HG03159 (cell line): Measurements from ENCODE around the gene MON2.
"Not testable (repeated sequence)": the region's sequence is repeated elsewhere in the genome, so short reads cannot be mapped to it uniquely, and the experiment has no call there.

Experiments
- ATAC-seq: cut with Tn5 transposase; IDR thresholded peaks from one replicate; pipeline ENCODE4 v1.9.1; 2021; ENCODE audit warnings: mild to moderate bottlenecking, moderate library complexity; ENCODE audit not compliant: unreplicated experiment

The MON2 gene, protein sequence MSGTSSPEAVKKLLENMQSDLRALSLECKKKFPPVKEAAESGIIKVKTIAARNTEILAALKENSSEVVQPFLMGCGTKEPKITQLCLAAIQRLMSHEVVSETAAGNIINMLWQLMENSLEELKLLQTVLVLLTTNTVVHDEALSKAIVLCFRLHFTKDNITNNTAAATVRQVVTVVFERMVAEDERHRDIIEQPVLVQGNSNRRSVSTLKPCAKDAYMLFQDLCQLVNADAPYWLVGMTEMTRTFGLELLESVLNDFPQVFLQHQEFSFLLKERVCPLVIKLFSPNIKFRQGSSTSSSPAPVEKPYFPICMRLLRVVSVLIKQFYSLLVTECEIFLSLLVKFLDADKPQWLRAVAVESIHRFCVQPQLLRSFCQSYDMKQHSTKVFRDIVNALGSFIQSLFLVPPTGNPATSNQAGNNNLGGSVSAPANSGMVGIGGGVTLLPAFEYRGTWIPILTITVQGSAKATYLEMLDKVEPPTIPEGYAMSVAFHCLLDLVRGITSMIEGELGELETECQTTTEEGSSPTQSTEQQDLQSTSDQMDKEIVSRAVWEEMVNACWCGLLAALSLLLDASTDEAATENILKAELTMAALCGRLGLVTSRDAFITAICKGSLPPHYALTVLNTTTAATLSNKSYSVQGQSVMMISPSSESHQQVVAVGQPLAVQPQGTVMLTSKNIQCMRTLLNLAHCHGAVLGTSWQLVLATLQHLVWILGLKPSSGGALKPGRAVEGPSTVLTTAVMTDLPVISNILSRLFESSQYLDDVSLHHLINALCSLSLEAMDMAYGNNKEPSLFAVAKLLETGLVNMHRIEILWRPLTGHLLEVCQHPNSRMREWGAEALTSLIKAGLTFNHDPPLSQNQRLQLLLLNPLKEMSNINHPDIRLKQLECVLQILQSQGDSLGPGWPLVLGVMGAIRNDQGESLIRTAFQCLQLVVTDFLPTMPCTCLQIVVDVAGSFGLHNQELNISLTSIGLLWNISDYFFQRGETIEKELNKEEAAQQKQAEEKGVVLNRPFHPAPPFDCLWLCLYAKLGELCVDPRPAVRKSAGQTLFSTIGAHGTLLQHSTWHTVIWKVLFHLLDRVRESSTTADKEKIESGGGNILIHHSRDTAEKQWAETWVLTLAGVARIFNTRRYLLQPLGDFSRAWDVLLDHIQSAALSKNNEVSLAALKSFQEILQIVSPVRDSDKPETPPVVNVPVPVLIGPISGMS (N-terminal part only)

DNA sequence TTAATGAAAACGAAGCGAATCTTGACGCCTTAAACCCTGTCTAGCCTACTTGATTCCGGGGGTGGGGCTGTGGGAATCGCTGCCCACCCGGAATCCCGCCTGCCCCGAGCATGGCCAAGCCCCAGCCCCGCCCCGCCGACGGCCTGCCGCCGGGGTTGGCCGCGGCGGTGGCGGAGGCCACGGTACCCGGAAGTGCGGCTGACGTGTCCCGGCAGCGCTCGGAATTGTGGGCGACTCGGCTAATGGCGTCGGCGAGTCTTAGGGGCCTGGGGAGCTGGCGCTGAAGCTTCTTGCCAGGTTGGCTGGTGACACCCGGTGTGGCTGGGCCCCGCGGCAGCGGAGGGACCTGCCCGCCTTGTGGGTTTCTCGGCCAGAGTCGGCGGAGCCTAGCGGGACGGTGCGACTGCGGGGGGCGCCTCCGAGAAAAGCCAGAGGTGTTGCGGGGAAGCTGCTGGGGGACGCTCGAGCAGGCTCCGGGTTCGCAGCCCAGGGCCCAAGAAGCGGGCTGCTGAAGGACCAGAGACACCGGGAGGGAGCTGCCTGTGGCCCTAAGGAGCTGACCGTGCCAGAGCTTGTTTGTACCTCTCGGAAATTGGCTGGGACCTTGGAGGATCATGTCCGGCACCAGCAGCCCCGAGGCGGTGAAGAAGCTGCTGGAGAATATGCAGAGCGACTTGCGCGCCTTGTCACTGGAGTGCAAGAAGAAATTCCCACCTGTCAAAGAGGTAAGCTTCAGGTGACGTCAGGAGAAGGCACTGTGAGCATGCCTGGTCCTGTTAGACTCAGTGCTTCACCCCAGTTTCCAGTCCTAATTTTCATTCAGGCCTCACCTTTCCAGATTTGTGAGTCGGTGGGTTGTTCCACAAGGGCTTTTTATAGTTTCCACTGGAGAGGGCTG lies at the start of gene MON2:
Gene MON2 (plus strand): TSS at position 233 of the 898 bp plus-strand sequence. CDS start 382 bp downstream, at position 615.
- ATAC-seq: peak; percentile 97

DNA sequence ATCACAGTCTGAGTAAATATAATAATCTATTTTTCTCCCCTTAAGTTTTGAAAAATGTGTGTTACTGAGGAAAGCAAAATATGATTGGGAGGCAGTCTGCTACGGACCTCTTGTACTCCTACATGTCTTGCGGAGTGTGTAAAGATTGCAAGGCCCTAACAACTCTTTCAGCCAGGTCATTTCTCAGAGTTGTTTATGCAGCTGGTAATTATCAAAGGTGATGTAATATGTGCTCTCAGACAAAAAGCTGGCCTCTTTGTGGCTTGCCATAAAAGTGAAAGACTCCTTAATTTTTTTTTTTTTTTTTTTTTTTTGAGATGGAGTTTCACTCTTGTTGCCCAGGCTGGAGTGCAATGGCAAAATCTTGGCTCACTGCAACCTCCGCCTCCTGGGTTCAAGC lies 40.5 kb upstream of the MON2 start:
- ATAC-seq: no peak

DNA sequence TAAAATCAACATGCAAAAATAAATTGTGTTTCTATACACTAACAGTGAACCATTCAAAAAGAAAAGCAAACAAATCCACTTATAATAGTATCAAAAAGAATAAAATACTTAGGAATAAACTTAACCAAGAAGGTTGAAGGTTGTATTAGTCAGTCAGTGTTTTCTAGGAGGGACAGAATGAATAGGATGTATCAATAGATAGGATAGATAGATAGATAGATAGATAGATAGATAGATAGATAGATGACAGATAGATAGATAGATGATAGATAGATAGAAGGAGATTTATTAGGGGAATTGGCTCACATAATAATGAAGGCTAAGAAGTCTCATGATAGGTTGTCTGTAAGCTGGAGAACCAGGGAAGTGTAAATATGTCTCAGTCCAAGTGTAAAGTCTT lies 37.2 kb upstream of the MON2 start:
- no peak for ATAC-seq

DNA sequence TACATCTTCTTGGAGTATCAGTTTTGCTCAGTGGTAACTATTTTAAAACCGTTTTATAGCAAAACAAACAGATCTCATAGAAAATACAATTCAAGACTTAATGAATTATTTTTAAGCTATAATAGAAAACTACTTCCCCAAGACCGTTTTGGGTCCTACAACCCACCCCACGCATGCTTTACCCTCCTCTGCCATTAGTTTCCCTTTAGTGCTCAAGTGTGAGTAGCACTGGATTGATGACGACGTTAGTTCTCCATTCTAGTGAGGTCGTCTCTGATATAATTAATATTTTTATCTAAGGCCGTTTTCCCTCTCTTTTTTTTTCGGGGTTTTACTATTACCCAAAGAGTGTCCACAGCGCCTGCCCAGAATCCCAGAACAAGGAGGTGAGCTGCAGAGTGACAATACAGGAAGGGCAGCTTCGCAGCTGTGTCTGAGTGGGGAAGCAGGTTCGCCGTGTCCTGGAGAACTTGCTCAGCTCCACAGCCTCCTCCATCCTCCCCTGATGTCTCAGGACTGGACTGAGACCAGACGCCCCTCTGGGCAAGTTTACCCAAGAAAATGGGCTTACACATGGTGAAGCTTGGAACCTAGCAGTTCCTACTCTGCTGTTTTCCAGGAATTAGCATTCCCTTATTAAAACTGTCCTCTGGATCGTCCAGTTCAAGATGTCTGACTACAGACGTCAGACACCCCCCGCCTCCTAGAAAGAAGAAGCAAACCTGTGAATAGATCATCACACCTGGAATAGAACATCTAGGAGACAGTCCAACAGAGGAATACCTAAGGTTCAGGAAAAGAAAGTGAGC lies 31.9 kb upstream of the MON2 start:
- ATAC-seq: no peak

DNA sequence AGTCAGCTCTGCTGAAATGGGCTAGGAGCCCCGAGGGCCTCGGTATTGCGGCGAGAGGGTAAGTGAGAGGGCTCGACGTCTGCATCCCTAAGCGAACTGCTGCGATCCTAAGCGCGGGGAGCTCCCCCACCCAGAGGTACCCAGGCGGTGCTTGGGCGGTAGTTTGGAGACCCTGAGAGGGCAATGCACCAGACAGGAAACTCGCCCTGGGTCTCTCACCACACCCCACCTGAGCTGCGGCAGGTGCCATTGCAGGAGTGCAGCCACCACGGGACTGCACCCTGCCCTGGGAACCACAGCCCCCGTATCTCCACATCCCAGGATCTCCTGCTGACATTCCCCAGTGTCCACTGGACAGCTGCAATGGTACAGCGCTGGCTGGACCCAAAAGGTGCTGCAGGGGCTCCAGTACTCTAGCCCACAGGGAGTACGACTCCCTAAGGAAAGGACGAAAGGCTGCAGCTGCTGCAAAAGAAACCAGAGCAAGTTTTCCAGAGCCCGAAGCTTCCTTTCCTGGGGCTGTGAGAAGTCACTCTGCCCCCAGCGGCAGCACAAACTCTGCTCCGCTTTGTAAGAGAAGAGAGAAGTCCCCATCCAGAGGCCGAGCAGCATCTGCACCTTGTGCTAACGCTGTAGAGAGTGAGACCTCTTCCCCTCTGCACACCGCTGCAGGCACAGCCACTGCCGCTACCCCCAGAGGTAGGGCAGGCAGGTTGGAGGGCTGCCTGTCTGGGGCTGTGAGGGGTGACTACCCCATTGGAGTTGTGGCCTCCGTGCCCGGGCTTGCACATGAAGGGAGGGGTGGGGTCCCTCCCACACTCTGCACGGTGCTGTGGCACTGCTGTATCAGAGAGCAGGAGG lies 31.1 kb upstream of the MON2 start:
- peak; percentile 74 for ATAC-seq

DNA sequence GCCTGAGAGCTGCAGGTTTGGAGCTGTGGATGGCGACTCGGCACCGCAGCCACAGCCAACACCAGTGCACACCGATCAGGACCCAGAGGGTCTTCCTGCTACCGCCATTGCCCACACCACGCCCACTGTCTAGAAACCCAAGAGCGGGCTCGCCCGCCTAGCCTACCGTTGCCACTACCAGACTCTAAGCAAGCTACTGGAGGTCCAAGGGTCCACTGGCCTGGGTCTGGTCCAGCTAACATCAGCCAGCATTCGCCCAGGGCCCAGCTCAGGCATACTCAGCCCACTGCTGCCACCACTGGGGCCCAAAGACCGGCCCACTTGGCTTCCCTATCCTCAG lies 30.5 kb upstream of the MON2 start:
- ATAC-seq: no peak

DNA sequence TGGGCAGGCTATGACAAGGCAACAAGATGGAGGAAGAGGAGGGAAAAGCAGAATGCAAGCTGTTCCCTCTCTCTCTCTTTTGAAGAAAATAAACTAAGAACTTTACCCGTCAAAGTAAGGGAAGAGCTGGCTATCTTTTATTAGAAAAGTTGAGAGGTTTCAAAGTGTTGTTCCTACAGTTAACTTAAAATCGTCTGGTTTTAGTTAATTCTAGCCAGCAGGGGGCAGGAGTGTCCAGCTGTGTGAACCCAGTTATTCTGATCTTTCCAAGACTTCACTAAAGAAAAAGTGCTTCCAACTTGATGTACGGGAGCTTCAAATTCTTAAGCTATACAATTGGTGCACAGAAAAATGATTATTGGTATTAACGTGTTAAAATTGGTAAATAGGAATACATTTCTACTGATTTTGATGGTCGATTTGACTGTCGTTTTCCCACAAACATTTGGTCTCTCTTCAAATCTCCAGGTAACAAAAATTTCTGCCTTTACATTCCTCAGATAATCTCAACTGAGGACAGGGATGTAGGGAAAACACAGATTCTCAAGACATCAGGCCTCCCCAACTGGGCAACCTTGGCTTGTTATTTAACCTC lies 28.4 kb upstream of the MON2 start:
- no peak for ATAC-seq

DNA sequence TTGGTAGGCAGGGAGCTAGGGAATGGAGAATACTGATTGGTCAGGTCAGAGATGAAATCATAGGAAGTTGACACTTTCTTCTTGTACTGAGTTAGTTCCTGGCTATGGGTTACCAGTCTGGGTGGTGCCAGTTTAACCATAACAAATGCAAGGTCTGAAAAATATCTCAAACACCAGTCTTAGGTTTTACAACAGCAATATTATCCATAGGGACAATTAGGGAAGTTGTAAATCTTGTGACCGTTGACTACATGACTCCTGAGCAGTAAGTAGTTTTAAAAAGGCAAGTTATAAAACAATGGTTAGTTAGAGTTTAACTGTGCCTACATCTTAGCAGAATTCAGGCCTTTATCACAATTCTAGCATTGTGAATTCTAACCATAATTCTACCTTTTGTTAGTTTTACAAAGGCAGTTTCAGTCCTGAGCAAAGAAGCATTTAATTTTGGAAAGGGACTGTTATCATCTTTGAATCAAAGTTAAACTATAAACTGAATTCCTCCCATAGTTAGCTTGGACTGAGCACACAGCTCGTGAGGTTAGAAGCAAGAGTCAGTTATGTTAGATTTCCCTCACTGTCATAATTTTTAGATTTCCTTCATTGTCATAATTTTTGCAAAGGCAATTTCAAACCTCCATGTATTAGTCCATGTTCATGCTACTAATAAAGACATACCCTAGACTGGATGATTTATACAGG lies 19.7 kb upstream of the MON2 start:
- ATAC-seq: no peak

DNA sequence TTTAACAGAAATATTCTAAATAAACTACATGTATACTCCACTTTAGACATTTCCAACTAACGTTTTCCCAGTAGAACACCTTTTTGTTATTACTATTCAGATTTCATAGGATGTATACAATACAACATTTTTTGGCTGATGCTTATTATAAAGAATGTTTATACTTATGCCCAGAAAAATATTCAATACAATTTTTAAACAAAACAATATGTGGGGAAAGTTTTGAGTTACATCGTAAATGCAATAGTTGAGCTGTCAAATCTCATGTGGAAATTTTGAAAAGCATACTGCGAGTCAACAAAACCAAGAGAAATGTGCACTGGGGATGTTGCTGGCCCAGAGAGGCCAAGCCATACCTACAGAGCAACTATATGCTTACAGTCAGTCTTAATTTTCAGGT lies 18.2 kb upstream of the MON2 start:
- ATAC-seq: no peak

DNA sequence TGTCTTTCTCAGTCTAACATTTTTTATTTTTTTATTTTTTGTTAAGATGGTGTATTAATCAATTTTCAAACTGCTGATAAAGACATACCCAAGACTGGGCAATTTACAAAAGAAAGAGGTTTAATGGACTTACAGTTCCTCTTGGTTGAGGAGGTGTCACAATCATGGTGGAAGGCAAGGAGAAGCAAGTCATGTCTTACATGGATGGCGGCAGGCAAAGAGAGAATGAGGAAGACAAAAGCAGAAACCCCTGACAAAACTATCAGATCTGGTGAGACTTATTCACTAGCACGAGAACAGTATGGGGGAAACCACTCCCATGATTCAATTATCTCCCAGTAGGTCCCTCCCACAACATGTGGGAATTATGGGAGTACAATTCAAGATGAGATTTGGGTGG lies 11.2 kb upstream of the MON2 start:
- not testable (repeated sequence) for ATAC-seq

DNA sequence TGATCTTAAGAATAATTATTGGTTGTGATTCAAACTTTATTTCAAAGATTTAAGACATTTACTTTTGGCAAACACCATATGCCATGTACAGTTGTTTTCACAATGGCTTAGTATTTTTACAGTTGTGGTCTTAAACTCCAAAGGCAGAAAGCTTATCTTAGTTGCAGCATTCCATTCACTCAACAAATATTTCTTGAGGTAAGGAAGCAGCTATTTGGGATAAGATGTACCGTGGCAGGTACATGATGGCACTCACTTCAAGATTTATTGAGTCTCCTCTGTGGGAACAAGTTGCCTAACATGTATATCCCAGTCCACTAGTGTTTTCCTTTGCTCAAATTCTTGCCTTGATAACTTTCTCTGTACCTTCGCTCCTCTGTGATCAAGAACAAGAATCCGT lies 8.0 kb upstream of the MON2 start:
- ATAC-seq: no peak

DNA sequence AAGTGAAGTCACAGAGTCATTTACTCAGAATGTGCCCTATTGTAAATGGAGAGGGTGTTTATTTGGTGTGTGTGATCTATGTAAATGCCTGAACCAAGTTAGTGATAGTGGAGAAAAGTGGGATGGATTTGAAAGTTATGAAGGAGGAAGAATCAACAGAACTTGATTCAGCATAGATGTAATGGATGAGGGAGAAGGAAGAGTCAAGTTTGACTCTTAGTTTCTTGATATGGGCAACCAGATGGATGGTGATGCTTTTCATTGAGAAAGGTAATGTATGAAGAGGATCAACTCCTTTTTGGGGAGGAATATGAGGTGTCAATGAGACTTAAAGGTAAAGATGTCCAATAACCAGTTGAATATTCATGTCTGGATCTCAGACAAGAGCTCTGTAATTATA lies 6.7 kb upstream of the MON2 start:
- ATAC-seq: no peak

DNA sequence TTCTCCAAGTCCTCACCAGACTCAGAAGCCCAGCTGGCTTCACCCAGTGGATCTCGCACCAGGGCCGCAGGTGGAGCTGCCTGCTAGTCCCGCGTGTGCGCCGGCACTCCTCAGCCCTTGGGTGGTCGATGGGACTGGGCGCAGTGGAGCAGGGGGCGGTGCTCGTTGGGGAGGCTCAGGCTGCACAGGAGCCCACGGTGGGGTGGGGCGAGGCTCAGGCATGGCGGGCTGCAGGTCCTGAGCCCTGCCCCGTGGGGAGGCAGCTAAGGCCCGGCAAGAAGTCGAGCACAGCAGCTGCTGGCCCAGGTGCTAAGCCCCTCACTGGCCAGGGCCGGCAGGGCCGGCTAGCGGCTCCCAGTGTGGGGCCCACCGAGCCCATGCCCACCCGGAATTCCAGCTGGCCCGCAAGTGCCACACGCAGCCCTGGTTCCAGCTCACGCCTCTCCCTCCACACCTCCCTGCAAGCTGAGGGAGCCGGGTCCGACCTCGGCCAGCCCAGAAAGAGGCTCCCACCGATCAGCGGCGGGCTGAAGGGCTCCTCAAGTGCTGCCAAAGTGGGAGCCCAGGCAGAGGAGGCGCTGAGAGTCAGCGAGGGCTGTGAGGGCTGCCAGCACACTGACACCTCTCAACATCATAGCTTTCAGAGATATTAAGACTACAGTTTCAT lies 5.3 kb upstream of the MON2 start:
- ATAC-seq: not testable (repeated sequence)

DNA sequence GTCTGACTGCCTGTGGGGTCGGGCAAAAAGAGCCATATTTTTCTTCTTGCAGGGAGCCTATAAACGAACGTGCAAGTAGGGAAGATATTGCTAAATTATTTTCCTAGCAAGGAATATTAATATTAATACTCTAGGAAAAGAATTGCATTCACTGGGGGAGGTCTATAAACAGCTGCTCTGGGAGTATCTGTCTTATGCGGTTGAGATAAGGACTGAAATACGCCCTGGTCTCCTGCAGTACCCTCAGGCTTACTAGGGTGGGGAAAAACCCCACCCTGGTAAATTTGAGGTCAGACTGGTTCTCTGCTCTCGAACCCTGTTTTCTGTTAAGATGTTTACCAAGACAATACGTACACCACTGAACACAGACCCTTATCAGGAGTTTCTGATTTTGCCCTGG lies 3.4 kb upstream of the MON2 start:
- ATAC-seq: not testable (repeated sequence)

DNA sequence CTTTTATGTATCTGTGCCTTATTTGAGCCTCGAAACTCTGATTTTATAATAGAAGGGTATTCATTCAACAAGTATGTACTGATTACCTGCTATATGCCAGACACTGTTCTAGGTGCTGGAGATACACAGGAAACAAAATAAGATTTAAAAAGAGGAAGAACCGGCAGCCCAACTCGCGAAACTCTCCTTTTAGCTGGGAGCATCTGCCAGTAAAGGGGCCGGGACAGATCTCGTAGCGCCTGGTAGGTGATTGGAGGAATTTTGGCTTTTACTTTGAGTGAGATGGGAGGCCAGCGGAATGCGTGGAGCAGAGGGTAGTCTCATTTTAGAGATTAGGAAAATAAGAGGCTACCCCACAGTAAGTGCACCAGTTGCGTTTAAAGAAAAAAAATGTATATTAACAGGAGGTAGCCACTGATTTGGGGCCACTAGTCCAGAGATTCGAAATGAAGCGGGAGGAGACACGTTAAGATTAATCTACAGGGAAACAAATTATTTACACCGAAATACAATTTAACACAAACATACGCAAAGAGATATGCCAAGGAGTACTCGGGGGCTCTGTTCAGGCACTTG lies 520 bp upstream of the MON2 start:
- peak; percentile 17 for ATAC-seq

DNA sequence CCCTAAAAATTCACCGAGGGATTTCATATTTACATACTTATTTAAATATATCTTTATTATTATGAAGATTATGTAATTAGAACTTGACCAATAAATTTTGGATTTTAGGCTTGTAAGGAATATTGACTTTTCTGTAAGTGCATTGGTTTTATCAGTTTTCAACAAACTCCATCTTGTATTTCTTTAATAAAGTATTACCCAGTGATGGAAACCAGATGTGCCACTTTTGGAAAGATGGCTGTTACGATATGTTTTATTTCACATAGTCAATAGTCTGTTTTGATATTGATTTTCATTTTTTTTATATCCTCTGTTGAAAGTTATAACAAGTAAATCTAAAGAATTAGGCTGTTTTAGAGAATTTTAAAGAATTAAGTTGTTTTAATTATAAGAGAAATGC lies 1.8 kb downstream of the MON2 start:
- no peak for ATAC-seq

DNA sequence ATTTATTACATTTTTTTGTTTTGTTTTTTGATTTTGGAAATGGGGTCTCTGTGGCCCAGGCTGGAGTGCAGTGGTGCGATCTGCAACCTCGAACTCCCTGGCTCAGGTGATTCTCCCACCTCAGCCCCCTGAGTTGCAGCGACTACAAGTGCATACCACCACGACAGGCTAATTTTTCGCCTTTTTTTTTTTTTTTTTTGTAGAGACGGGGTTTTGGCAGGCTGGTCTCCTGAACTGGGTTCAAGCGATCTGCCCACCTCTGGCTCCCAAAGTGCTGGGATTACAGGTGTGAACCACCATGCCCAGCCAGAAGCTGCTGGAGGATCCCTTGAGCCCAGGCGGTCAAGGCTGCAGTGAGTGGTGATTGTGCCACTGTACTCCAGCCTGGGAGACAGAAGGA lies 2.3 kb downstream of the MON2 start:
- no peak for ATAC-seq
